ENCODE measurements around the gene PHAF1. TPM values are rescaled to one million over a fixed set of nuclear protein-coding genes. Genes with fewer than 3 reads are reported as not detected.
A peak's percentile ranks its signal among the peaks of the same experiment; 100 is the strongest.

The PHAF1 gene
- total RNA-seq, 4 donors from 2014 or later: 14.2 to 22.5 (median 19.3) TPM

DNA sequence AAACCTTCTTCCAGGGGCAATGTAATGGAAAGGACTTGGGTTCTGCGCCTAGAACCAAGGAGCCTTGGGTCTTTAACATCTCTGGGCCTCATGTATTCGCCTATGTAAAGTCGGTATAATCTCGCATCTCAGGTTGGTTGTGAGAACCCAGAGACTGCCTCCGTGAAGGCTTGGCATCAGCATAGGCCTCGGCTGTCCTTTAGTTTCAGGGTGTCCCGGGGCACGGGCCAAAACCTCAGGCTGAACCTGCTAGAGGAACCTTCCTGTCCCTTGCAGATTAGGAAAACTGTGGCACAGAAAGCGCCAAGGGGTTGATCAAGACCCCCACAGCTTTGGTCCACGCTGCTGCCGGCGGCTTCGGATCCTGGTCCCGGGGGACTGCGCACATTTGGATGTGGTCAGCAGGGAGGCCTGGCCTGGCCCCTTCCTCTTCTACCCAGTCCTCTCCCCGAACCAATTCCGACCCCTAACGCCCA, 772 bp upstream of the PHAF1 start:
- no peak for TF ChIP-seq POLR2A (IDR thresholded peaks at IDR 0.05)
- TF ChIP-seq, protein P1, sequence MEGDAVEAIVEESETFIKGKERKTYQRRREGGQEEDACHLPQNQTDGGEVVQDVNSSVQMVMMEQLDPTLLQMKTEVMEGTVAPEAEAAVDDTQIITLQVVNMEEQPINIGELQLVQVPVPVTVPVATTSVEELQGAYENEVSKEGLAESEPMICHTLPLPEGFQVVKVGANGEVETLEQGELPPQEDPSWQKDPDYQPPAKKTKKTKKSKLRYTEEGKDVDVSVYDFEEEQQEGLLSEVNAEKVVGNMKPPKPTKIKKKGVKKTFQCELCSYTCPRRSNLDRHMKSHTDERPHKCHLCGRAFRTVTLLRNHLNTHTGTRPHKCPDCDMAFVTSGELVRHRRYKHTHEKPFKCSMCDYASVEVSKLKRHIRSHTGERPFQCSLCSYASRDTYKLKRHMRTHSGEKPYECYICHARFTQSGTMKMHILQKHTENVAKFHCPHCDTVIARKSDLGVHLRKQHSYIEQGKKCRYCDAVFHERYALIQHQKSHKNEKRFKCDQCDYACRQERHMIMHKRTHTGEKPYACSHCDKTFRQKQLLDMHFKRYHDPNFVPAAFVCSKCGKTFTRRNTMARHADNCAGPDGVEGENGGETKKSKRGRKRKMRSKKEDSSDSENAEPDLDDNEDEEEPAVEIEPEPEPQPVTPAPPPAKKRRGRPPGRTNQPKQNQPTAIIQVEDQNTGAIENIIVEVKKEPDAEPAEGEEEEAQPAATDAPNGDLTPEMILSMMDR (IDR thresholded peaks at IDR 0.05): no peak
- DNase-seq: no peak
- H3K27ac ChIP-seq: peak overlapping the region; percentile 79 to 89 (median 84)
- H3K27me3 ChIP-seq: no peaks in the 10 kb centered on the region
- no peaks in the 10 kb centered on the region for H3K36me3 ChIP-seq
- intact Hi-C loops (cut with DNase I): no loop called here
- H3K4me3 ChIP-seq: peak overlapping the region; percentile 80 to 99 (median 86)
- H3K4me1 ChIP-seq: peaks cover 22 to 77% (median 55%) of the 10 kb centered on the region in 3 donors
- no peaks in the 10 kb centered on the region for H3K9me3 ChIP-seq
- 73 to 92% methylated on average over 7 to 8 of the region's 18 CpGs for WGBS, 2 donors

DNA sequence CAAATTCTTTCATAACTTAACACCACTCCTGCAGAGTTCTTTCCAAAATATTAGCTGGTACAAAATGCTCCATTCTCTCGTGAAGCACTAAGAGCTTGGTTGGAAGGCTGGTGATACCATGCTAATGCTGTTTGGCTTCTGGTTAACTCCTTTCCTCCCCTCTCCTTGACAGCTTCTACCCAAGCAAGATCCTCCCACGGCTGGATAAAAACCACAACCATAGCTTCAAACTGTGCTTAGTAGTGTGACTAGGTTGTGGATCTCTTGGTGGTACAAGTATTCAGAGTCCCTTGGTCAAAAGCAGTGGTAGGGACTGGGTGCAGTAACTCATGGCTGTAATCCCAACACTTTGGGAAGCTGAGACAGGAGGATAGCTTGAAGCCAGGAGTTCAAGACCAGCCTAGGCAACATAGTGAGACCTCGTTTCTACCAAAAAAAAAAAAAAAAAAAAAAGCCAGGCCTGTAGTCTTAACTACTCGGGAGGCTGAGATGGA, 2.3 kb downstream of the PHAF1 start:
- intact Hi-C loops (cut with DNase I): no loop called here
- Histone ChIP-seq H3K4me1 (peaks cover 22 to 76% (median 36%) of the 10 kb centered on the region in 3 donors), H3K36me3 (peaks cover 0 to 10% (median 0%) of the 10 kb centered on the region in 3 donors), H3K4me3 (no peak overlapping the region), H3K27me3 (no peaks in the 10 kb centered on the region), H3K27ac (peak overlapping the region in 3 of 4 donors; percentile 4 to 69 (median 13)), H3K9me3 (no peaks in the 10 kb centered on the region)
- no peak for DNase-seq
- TF ChIP-seq, protein P1 (IDR thresholded peaks at IDR 0.05): no peak
- no peak for TF ChIP-seq POLR2A (IDR thresholded peaks at IDR 0.05)
- WGBS, 2 donors: 72 to 76% methylated on average over 3 to 4 of the region's 4 CpGs

DNA sequence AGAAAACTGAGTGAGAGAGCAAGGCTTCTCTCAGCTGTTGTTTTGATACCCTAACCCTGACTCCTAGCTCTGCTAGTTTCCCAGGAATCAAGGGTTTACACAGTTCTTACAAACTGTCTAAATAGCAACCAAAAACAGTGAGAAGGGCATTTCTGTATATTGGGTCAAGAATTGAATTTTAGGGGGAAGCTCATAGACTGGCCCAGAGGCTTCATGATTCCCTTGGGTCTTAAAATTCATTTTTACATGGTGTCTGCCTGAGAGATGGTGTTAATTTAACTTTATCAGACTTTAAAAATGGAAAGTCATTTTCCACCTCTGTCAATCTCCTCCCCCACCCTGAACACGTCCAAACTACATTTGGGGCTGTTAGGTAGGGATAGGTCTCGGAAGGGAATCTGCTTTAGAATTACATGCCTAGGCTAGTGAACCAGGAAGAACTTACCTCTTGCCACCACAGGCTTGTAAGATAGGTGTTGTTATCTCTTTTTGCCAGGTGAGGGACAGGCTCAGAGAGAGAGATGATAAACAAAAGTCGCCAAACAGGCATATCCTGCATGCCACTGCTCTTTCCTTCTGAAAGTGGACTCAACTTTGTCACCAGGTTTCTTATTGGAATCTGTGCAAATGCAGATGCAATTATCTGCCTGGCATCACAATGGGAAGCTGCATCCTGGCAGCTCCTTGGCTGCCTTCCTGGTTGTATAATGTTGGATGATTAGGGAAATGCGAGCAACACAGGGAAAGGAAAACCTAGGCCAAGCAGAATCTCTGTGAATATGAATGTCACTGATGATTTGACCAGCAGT, 3.1 kb downstream of the PHAF1 start:
- Histone ChIP-seq H3K27me3 (no peaks in the 10 kb centered on the region), H3K9me3 (no peaks in the 10 kb centered on the region), H3K27ac (peak overlapping the region; percentile 4 to 69 (median 20)), H3K36me3 (peaks cover 0 to 10% (median 0%) of the 10 kb centered on the region in 3 donors), H3K4me3 (no peak overlapping the region), H3K4me1 (peaks cover 22 to 76% (median 36%) of the 10 kb centered on the region in 3 donors)
- no peak for DNase-seq
- intact Hi-C loops (cut with DNase I): no loop called here
- WGBS, 2 donors: 29 to 53% methylated on average over 4 of the region's 4 CpGs
- no peak for TF ChIP-seq POLR2A (IDR thresholded peaks at IDR 0.05)
- TF ChIP-seq, protein P1 (IDR thresholded peaks at IDR 0.05): peak in 1 of 6 experiments; percentile 13

DNA sequence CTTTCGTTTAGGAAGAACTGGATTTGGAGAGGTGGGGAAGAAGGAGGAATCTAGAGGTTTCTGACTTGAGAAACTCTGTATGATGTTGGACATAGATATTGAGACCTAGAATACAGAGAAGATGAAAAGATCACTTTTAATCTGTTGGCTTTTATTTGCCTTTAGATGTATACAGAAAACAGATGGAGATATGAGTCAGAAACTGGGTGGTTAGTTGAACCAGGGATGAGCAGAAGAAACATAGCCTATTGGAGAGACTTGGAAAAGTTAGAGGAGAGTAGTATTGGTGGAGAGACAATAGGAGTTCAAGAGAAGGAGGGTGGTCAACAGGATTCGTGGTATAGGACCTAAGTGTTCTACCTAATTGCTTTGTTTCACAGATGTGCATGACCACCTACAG, 5.1 kb downstream of the PHAF1 start:
- WGBS, 2 donors: 70 to 83% methylated on average over 2 of the region's 2 CpGs

More for the DNA sequence above, 5.1 kb downstream of the PHAF1 start:
- Histone ChIP-seq H3K4me1 (peaks cover 16 to 69% (median 31%) of the 10 kb centered on the region in 3 donors), H3K27me3 (no peaks in the 10 kb centered on the region), H3K9me3 (no peaks in the 10 kb centered on the region), H3K36me3 (peaks cover 0 to 17% (median 0%) of the 10 kb centered on the region in 3 donors), H3K4me3 (no peak overlapping the region), H3K27ac (no peak overlapping the region)
- TF ChIP-seq, protein P1 (IDR thresholded peaks at IDR 0.05): no peak
- no peak for TF ChIP-seq POLR2A (IDR thresholded peaks at IDR 0.05)
- DNase-seq: no peak
- intact Hi-C loops (cut with DNase I): no loop called here

All from esophagus squamous epithelium (tissue), 5 donors.